OCI-M2 (cell line): ENCODE data around the gene NR4A1.

ENCODE experiments used
- DNase-seq: peaks from one replicate; lab custom pipeline; 2025; ENCODE audit not compliant: unreplicated experiment; lab: John Stamatoyannopoulos, UW

Gene NR4A1

GRCh38 chr12:52074971-52075724 is 23.9 kb downstream of the NR4A1 start:
- no peak for DNase-seq

- no peak for DNase-seq
These were observed 25.6 kb downstream of the NR4A1 start for GRCh38 chr12:52076811-52077210.

GRCh38 chr12:52078276-52078675 is 27.0 kb downstream of the NR4A1 start:
- no peak for DNase-seq

DNA sequence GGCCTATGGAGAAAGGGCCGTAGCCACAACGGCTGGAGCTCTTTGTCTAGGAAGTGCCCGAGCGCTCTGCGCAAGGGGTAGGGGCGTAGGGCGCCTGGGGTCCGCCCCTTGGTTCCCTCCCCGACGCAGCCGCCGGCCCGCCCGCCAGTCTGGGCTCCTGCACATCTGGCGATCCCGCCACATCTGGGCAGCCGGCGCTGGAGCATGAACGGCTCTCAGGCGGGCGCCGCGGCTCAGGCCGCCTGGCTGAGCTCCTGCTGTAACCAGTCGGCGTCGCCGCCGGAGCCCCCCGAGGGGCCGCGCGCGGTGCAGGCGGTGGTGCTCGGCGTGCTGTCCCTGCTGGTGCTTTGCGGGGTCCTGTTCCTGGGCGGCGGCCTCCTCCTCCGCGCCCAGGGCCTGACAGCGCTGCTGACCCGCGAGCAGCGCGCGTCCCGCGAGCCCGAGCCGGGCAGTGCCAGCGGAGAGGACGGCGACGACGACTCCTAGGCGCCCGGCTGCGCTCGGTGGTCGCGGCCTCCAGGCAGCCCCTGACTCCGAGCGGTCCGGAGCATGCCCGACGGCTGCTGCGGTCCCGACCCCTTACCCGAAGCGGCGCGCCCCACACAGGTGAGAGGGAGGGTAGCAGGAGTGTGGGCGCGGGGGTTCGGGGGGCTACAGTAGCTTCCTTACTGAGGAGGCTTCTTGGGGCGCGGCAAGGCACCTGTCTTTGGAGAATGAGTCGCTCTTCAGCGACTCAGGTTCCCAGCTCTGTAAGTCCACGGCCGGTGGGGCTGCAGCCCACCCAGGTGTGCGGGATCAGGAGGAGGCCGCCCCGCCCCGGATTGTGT is 28.5 kb downstream of the NR4A1 start, which contains the start of gene SMIM41:
TSS of gene SMIM41 (plus strand) at position 129 of the 827 bp plus-strand sequence. CDS start at position 205, 76 bp downstream.
- DNase-seq, result no peak

DNA sequence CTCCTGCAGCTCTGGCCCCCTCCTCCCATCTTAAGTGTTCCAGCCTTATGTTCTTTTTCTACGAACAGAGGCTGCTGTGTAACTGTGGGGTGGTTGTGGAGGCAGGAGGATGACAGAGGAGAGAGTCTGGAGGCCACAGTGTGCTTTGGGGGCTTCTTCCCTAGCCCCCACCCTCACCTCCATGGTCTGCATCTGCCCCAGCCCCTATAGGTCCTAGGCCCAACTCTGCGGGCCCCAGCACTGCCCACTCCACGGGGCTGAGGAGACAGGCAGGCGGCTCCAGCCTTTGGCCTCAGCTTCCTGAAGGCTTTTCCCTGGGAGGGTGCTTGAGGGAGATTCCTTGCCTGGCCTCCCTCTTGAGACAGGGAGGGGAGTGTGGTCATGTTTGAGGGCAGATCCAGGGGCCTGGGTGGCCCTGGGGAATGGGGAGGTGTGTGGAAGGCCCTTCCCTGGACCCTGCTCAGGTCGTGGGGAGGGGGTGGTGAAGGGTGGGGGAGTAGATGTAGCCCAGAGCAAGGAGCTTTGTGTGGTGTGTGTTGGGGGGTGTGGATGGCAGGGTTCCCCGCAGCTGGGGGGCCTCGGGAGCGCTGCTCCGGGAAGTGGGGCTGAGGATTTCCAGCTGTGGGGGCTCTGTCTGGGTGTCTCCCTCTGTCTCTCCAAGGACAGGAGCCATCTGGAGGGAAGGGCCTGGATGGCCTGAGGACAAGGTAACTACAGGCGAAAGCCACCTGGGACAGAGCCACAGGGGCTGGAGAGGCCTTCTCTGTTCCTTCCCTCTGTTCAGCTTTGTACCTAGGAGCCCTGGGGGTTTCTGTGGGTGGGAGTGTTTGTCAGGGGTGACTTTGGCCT is 29.4 kb downstream of the NR4A1 start:
- DNase-seq, result no peak

- no peak for DNase-seq
These were observed 30.1 kb downstream of the NR4A1 start for GRCh38 chr12:52081263-52081733.

GRCh38 chr12:52082026-52082668 is 30.9 kb downstream of the NR4A1 start:
- no peak for DNase-seq

DNA sequence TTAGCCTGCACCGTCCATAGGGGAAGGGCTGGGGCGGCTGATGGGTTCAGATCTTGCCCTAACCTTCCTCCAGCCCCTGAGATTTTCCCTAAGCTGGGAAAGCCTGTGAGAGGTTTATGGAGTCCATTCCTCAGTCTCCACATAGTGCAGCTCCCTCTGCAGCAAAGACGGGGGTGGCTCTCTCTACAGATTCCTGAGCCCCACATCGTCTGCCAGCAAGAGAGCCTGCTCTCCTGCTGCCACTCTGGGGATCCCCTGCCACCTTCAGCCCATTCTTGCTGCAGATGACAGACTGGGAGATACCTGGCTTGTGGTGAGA is 31.4 kb downstream of the NR4A1 start:
- no peak for DNase-seq

- no peak for DNase-seq
These were observed 31.9 kb downstream of the NR4A1 start for GRCh38 chr12:52082988-52083637.

DNA sequence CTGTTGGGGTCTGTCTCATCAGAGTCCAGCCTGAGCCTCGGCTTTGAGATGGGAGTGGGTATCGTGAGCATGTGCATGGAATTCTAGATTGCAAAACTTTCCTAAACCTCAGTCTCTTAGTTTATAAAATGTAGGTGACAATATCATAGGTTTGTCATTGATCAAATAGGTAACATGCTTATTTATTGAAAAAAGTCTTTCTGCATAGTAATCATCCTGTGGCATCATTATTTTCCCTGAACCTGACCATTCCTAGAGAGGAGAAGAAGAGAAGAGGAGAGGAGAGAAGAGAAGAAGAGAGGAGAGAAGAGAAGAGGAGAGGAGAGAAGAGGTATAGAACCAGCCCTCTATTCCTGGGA is 32.4 kb downstream of the NR4A1 start:
- no peak for DNase-seq

GRCh38 chr12:52084491-52085231 is 33.4 kb downstream of the NR4A1 start:
- DNase-seq, result no peak

DNA sequence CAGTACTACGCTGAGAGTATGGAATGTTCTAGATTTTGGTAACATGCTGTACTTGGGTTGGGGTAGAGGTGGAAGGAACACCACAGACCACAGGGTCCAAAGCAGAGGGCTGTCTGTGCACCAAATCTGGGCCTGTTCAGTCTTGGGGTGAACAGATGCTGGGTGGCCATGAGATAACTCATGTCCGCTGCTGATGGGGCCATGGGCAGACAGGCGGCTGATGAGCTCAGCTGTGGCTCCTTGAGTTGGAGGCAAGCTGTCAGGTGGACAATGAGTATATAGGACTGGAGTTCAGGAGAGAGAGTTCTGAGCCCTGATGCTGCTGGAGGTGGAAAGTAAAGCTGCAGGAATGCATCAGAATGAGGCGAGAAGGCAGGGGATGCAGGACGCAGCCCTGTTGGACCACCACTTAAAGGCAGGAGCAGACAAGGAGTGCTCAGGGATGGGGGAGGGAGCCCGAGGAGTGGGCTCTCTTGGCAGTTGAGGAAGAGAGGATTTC is 34.5 kb downstream of the NR4A1 start:
- DNase-seq, result no peak

GRCh38 chr12:52086366-52086765 is 35.1 kb downstream of the NR4A1 start:
- no peak for DNase-seq

GRCh38 chr12:52086944-52087835 is 35.9 kb downstream of the NR4A1 start:
- DNase-seq, result no peak

- DNase-seq, result no peak
These were observed 36.9 kb downstream of the NR4A1 start for GRCh38 chr12:52087961-52088820.

- no peak for DNase-seq
These were observed 38.2 kb downstream of the NR4A1 start for GRCh38 chr12:52089491-52089890.

DNA sequence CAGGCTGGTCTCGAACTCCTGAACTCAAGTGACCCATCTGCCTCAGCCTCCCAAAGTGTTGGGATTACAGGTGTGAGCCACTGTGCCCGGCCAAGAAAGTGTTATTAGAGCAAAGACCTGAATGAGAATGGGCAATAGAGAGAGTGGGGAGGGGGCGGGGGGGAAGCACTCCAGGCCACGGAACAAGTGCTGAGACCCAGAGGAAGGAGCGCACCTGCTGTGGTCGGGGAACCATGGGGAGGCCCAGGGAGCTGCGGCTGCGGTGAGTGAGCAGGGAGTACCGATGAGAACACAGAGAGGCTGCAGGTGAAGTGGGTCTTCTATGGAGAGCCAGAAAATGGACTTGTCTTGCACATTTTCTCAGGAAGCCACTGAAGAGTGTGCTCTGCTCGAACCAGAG is 39.0 kb downstream of the NR4A1 start:
- no peak for DNase-seq

- DNase-seq, result no peak
These were observed 39.8 kb downstream of the NR4A1 start for GRCh38 chr12:52091061-52091460.
